NCI-H446 treated with DMSO at 0.1 percent for 48 hours (cell line): ENCODE results near the gene LRRK1.
"Not testable (repeated sequence)": the region's sequence is repeated elsewhere in the genome, so short reads cannot be mapped to it uniquely, and the experiment has no call there.

Experiments
- DNase-seq: peaks from one replicate; lab custom pipeline; 2025; lab: John Stamatoyannopoulos, UW

LRRK1 gene

DNA sequence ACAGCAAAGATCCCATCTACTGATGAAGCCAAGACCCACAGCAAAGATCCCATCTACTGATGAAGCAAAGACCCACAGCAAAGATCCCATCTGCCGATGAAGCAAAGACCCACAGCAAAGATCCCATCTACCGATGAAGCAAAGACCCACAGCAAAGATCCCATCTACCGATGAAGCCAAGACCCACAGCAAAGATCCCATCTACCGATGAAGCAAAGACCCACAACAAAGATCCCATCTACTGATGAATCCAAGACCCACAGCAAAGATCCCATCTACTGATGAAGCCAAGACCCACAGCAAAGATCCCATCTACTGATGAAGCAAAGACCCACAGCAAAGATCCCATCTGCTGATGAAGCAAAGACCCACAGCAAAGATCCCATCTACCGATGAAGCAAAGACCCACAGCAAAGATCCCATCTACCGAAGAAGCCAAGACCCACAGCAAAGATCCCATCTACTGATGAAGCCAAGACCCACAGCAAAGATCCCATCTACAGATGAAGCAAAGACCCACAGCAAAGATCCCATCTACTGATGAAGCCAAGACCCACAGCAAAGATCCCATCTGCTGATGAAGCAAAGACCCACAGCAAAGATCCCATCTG is 176.7 kb downstream of the LRRK1 start:
- not testable (repeated sequence) for DNase-seq

DNA sequence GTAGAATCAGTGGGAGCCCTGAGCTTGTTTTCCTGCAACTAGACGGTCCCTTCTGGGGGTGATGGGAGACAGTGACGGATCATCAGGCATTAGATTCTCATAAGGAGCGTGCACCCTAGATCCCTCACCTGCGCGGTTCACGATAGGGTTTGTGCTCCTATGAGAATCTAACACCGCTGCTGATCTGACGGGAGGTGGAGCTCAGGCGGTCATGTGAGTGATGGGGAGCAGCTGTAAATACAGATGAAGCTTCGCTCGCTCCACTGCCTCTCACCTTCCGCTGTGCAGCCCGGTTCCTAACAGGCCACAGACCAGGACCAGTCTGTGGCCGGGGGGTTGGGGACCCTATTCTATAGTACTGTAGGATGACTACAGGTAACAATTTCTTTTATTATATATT is 178.0 kb downstream of the LRRK1 start:
- DNase-seq = no peak

DNA sequence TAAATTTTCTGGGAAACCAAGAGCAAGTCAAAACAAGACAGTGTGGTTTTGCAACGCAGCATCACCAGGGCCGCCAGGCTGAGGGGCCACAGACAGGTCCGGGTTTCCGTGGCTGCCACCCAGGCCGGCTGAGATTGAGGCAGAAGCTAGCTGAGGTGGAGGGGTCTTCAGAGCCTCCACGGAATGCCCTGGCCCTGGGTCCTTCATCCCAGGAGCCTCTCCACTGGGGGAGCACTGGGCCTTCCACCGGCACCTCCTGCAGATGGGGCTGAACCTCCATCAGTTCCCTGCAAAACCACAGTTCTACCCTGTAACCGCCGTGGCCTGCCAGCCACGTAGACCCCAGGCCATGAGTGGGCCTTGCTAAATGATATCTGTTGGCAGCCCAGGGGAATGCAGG is 180.0 kb downstream of the LRRK1 start:
- no peak for DNase-seq

DNA sequence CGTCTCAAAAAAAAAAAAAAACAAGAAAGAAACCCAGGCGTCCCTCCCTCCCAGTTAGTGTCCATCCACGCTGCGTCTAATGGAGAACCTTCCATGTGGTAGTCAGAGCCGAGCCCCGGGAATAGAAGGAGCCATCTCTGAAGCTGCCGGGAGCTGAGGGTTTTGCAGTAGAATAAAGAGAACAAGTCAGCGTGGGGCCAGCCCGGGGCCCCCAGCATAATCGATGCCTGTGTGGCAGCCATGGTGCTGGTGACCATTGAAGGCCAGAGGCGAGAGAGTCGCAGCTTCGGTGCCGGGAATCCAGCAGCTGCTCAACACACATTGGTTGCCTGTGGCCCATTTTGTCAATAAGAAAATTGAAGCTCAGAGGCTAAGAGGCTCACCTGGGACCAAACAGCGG is 181.0 kb downstream of the LRRK1 start:
- no peak for DNase-seq

DNA sequence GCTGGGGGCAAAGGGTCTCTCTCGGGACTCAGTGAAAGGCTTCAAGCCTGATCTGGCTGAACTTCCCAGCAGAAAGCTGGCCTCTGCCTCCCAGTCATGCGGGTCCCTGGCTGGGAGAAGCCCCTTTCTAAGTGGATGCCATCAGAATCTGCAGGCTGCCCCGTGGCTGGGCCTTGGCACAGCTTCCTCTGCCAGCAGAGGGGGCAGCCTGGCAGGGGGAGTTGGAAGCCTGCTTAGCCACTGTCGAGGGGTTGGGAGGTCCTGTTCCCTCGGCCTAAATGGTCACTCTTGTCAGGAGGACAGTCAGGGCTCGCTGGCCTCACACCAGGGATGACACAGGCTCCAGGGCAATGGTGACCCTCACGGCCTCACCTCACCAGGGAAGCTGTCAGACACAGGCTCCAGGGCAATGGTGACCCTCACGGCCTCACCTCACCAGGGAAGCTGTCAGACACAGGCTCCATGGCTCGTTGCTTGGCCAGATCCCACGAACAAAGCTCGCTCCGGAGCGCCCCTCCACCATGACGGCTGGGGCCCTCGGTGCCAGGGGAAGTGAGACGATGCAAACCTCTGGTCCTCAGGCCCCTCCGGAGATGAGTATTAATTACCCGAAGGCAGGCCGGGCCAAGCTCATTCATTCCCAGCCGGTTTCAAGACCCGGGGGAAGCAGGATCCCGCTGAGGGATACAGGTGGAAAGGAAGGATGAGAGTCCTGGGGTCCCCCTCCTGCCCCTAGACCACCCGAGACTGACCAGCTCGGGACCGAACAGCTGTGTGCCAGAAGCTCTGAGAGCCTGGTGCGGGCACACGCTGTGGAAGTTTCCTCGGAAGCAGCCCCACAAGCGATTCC is 181.7 kb downstream of the LRRK1 start:
- no peak for DNase-seq

DNA sequence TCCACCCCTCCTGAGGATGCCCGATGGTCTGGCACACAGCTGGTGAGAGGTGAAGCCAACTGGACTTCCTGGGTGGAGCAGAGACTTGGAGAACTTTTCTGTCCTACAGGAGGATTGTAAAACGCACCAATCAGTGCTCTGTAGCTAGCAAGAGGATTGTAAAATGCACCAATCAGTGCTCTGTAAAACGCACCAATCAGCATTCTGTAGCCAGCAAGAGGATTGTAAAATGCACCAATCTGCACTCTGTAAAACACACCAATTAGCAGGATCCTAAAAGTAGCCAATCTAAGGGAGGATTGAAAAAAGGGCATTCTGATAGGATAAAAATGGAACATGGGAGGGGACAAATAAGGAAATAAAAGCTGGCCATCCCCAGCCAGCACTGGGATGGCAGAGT is 182.5 kb downstream of the LRRK1 start:
- DNase-seq = no peak

DNA sequence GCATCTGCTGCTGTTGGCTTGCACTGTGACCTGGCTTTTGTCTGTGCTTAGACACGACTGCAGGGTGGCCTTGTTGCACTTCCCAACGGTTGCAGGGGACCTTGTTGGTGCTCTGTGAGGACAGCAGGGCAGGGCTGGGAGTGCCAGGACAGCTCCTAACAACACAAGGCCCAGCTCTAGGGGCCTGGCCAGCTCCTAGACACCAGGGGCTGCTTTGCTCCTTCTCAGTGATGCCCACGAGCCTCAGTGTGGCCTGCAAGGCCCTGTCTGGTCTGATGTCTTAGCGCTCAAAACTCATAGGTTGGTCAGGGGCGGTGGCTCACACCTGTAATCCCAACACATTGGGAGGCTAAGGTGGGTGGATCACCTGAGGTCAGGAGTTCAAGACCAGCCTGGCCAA is 183.6 kb downstream of the LRRK1 start:
- DNase-seq = no peak

DNA sequence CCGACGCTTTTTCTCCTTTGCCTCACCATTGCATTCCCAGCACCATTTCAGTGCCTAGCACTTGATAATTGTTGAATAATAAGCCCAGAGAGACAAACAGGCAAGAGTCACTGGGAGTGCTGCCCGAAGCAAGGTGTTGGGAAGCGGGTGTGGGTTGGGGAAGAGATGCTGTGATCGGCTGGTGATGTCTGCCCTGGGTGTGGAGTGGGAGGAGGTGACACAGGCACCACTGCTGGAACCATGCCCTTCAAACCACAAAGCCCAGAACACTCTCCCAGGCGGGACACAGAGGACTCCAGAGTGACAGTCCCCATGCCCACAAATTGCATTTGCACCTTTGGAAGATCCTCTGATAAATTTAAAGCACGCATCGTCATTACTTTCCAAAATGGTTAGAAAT is 184.4 kb downstream of the LRRK1 start:
- no peak for DNase-seq

DNA sequence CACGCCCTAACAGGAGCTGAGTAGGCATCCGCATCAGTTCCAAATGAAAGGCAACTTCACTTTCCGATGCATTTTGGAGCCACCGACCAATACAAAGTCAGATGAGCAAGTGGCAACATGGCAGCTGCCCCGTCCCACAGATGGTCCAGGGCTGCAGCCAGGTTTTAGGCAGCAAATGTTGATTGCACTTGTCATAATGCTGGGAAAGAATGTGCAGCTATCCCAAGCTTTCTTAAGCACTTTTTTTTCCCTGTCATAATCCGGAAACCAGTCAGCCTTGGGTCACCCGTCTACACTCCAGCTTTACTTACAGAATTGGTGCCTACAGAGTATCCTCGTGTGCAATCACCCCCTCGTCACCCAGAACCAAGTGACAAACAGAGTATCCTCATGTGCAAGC is 185.0 kb downstream of the LRRK1 start:
- DNase-seq = no peak

DNA sequence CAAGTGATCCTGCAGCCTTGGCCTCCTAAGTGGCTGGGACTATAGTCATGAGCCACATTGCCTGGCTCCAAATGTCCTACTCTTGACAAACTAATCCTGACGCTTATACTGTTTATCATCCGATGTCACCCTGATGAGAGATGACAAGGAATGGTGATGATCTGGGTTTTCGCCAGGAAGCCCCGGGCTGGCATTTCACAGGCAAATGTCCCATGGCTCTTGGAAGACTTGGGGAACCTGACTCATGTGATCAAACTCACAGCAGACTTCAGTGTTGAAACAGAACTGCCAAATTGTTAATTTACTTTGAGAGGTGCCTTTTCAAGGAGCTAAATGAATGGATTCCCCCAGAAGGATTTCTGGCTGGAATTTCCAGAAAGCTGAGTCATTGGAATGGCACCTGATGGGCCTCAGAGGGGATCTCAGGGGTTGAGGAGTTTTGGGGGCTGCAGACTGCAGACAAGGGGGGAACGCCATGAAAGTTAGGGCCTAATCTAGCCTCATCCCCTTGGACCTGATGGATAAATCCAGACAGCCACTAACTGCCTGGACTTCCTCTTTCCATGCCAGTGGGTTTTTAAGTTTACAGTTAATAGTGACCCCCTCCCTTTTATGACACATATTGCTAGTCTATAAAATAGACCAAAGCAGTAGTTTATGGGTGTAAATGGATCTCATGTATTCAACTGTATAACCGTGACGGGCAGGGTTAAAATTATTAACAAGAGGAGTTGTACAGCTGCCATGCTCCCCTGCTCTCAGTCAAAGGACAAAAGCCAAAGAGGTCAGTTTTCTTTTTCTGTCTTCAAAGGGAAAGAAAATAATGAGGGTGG is 186.1 kb downstream of the LRRK1 start:
- peak; percentile 20 for DNase-seq

DNA sequence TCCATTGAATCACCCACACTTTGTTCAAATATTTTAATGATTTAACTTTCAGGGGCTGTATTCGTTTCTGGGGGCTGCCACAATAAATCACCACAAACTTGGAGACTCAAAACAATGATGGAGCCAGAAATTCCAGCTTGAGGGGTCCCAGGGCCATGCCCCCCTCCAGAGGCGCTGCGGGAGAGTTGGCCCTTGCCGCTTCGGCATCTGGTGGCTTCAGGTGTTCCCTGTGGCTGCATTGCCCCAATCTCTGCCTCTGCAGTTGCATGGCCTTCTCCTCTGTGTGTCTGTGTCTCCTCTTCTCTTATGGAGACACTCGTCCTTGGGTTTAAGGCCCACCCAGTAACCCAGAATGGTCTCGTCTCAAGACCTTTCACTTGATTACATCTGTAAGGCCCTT is 187.9 kb downstream of the LRRK1 start:
- DNase-seq = no peak

DNA sequence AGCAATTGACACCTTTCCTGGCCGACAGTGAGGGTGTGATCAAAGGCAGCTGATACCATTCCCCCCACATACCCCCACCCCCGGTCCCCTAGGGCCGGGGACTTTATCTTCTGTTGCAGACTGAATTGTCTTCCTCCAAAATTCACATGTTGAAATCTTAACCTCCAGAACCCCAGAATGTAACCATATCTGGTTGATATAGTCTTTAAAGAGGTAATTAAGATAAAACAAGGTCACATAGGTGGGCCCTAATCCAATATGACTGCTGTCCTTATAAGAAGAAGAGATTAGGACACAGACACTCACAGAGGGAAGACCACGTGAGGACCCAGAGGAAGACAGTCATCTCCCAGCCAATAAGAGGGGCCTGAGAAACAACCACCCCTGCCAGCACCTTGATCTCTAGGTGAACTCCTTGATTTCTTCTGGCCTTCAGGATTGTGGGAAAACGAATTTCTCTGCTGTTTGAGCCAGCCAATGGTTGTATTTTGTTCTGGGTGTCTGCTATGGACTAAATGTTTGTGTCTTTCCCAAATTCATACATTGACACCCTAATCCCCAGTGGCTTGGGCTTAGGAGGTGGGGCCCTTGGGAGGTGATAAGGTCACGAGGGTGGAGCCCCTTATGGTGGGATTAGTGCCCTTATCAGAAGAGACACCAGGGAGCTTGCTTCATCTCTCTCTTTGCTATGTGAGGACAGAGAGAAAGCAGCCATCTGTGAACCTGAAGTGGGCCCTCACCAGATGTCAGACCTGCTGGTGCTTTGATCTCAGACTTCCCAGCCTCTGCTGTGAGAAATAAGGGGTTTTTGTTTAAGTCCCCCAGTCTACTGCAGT is 188.7 kb downstream of the LRRK1 start:
- no peak for DNase-seq

DNA sequence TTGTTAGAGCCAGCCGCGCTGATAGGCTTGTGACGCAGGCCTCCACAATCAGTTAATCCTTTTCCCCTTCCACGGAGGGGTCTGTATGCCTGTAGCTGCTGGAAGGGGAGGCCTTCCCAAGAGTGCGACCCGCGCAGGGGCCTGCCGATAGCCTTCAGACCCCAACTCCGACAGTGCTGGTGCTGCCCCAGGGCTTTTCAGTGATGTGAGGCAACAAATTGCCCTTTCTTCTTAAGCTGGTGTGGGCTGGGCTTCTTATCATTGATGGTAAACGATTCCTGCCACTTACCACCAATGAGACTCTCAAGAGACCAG is 189.3 kb downstream of the LRRK1 start:
- no peak for DNase-seq

DNA sequence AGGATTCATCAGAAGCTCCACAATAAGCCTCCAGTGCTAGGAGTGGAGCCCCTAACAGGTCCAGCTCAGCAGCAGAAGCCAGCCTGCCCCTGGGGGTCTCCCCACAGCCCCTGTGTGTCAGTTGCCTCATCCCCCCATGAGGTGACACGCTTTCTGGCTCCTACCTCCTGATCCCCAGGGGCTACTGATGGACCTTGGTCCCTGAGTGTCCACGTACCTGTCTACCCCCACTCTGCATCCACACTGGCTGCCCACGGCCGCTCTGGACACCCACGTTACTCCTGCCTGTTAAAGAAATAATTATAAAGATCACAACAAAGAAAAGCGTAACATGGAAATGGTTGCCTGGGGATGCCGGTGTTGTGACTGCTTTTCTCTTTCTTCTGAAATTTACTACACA is 189.6 kb downstream of the LRRK1 start:
- DNase-seq = no peak

DNA sequence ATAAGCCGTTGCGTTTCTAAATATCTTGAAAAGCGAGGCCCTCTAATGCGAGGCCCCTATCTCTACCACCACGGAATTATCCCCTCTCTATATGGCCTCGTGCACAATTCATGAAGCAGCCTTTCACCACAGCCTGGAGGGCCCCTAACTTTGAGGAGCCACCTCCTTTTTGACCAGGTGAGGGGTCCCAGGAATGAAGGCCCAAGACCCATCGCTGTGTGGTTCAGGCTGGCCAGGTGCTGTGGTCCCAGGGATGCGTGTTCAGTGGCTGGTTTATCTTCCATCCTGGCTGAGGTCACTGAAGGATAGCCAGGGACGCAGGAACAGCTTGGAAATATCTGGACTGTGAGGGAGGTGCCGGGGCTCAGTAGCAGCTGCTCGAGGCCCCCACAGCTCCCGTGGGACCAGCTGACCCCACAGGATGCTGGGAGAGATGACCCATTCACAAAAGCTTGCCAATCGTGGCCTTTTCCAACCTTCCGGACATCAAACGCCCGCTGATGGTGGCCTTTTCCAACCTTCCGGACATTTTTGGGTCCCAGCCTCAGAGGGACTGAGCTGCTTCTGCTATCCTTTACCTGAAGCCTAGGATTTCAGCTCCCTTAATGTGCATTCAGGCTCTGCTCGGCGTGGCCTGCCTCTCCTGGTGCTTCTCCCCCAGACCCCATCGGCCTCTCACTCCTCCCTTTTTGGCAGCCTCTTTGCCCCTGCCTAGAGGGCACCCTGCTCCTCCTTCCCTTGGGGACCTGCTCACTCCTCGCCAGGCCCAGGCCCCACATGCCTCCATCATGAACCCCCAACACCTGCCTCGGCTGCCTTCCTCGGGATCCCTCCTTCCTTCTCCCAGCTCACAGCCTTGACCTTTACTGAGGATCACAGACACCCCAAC is 191.8 kb downstream of the LRRK1 start:
- no peak for DNase-seq

DNA sequence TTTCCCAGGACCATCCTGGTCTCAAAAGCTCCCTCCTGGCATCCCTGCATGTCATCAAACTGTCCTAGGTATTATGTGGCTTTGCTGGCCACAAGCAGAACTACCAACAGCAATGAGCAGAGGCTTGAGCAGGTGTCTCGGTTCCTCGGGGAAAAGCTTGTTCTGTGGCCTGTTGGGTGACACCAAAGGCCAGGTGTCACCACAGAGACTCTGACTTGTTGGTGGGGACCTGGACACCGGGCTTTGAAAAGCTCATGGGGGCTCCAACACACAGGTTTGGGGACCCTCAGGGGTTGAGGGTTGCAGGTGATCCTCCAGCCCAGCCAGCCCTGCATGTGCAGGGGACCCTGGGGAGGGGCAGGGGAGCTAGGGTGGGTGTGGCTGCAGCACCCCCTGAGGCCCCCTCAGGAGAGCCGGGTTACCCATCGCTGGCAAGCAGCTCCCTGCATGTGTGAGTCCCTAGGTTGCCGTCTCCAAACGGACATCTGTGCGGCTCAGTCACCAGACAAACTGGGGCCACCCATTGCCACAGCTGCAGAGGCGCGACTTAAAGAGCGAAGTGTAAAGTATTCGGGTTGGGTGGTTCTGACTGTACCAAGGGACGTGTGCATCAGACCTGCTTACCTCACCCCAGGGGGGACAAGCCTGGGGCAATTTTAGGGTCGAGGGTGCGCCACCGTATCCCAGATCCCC is 192.6 kb downstream of the LRRK1 start:
- DNase-seq = no peak

DNA sequence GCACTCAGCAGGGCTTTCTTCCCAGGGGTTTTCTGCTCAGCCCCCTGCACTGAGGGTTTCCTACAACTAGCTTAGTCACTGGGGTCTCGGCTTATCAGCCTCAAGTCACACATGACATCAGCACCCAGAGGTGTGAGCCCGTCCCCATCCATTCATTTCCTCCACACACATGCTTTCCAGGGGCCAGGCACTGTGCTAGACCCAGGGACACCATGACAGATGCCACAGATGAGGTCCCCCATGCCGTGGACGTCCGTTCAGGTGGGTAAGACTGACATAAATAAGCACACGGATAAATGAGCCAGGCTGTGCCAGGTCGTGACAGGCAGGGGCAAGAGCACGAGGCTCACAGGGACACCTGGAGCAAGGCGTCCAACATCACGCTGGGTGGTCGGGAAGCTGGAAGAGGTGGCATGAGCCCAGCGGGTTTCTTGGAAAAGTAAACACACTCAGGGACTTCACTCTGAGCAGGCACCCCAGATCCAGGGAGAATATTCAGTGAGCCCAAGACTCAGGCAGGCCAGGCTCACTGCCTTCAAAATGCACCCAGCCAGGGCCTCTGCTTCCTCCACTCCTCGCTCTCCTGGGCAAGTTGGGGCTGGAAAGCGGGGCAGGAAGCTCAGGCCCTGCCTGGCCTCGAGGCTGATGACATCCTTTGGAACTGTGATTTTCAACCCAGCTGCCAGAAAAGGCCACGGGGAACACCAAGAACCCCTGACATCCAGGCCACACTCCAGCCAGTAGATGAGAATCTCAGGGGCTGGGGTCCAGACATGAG is 193.4 kb downstream of the LRRK1 start:
- DNase-seq = no peak

DNA sequence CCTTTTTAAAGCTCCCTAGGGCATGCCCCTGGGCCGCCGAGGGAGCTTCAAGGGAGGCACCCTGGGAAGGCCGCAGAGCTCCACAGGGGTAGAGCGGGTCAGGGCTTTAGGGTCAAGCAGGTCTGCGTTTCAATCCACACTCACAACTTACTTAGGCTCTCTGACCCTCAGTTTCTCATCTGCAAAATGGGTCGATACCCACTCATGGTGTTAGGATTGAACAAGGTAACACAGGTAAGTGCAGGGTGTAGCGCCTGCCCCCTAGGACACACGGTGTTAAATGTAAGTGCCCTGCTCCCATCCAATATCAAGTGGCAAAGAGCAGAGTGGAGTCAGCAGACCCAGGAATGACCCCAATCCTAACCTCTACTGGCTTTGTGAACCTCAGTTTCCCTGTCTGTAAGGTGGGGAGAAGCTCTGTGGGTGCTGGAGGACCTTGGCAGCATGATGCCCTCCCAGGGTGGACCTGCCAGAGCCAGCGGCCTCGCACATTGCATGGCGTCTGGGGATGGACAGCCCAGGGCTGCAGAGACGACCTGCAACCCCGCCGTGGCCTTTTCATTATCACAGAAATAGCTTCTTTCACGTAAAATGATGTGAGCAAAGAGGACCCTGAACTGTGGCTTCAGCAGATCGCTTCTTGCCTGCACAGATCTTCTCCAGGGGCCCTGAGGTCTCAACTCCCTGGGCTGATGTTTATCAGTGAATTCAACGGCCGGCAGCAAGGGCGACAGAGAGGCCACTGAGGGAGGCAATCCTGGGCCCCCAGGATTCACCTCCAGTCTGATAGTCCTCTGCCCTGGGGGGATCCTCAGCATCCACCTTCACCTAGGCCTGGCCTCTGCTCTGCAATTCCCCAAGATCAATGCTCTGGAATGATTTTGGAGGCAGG is 194.2 kb downstream of the LRRK1 start:
- no peak for DNase-seq

DNA sequence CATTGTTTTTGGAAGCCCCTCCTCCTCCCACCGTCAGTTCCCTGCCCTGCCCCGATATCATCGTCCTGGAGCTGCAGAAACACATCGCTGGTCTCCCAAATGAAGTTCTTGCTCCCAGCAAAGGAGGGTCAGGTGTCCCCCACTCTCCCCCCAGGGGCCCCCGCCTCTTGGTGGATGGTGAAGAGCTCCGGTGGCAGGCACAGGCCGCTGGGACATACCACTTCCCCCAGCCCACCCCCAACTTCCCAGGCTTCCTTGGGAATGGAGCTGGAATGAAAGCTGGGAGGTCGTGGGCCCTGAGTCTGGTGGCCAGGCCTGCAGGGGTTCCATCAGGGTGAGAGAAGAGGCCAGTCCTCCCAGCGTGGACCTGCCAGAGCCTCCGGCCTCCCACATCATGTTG is 195.0 kb downstream of the LRRK1 start:
- DNase-seq = no peak
